GM12891 (cell line): ENCODE data around the gene TNS3.

Experiments used
- PAX5 ChIP-seq: IDR thresholded peaks from 2 replicates; pipeline ENCODE4 v1.6.1; 2011; ENCODE audit warnings: low read length, moderate library complexity, mild to moderate bottlenecking; ENCODE audit not compliant: insufficient read depth, severe bottlenecking
- POLR2A ChIP-seq: IDR thresholded peaks from 2 replicates; pipeline ENCODE4 v1.6.1; 2011; ENCODE audit warnings: low read depth, low read length, control low read depth
- POLR2AphosphoS5 ChIP-seq: IDR thresholded peaks from 2 replicates; pipeline ENCODE4 v1.6.1; 2011; ENCODE audit warnings: low read depth, low read length, control low read depth
- SPI1 ChIP-seq: IDR thresholded peaks from 2 replicates; pipeline ENCODE4 v1.6.1; 2011; ENCODE audit warnings: low read depth, low read length, control low read depth
- TAF1 ChIP-seq: IDR thresholded peaks from 2 replicates; pipeline ENCODE4 v1.6.1; 2011; ENCODE audit warnings: low read depth, low read length, control low read depth

DNA sequence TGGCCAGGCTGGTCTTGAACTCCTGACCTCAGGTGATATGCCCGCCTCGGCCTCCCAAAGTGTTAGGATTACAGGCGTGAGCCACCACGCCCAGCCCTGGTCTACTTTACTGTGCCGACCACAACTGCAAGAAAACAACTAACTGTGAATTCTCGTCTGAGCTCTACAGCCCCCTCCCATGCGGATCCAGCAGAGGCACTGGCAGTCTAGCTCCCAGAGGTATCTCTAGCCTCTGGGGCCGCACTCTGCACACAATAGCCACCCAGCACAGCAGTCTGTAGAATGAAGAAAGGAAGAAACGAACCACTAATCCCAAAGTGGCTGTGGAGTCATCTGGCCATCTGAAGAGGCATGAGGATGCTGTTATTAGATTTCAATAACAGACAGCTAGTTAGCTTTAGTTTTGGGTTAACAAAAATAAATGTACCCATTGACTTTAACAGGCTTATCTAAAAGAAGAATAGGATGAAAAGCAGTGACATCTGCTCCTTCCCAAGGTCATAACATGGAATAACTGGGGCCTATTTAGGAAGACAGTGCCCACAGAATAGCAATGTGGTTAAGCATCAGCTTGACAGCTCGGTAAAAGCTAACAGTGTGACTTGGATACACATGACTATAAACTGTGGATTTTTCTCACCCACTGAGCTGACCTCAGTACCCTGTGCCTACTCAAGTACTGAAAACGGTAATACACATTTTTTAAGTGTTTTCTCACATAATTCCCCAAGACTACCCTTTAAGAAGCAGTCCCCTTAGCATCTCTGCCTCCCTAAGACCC lies 131.9 kb downstream of the TNS3 start:
- TF ChIP-seq POLR2A, result no peak
- no peak for TF ChIP-seq POLR2AphosphoS5
- no peak for TF ChIP-seq TAF1
- no peak for TF ChIP-seq PAX5
- no peak for TF ChIP-seq SPI1
